ENCODE data around the gene MPND.
A peak's percentile ranks its signal among the peaks of the same experiment; 100 is the strongest.

Gene MPND

DNA sequence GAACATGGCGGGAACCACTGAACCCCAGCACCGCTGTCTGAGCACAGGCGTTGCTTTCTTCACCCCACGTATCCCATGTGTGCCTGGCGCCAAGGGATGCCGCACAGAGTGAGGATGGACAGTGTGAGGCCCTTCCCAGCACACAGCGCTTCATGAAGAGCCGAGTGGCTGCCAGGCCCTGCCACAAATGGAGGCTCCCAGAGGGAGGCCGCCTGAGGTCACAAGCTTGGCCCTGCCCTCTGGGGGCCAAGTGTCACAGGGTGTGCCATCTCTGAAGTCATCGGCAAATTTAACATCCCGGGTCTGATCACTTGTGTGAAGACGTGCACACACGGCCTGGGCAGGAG lies 24.4 kb downstream of the MPND start:
- peak; percentile 4 for DNase-seq

DNA sequence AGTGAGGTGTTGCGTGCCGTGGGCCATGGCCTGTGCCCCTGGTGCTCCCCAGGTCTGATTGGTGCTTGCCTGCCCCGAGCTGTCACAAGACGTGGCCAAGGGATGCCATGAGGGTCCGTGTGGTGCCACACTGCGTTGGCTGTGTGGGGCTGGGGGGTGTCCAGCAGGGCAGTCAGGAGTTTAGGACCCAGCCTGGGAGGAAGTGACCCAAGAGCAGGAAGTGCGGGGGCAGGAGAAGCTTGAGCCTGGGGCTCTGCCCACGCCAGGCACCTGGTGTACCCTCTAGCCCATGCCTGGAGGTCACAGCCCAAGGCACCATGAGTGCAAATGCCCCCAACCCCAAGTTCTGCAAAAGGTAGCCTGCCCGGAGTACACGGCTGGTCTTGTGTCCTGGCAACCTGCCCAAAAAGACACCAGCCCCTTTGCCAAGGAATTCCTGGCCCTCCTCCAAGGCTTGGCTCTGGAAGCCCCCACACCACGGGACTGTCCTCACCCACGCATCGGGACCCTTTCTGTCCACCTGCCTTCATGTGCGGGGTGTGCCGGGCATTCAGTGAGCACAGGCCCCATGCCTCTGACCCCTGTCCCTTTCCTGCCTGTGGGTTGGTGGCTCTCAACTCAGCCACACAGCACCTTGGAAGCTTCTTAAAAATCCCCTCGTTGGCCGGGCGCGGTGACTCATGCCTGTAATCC lies 24.9 kb downstream of the MPND start:
- DNase-seq, result peak; percentile 47

DNA sequence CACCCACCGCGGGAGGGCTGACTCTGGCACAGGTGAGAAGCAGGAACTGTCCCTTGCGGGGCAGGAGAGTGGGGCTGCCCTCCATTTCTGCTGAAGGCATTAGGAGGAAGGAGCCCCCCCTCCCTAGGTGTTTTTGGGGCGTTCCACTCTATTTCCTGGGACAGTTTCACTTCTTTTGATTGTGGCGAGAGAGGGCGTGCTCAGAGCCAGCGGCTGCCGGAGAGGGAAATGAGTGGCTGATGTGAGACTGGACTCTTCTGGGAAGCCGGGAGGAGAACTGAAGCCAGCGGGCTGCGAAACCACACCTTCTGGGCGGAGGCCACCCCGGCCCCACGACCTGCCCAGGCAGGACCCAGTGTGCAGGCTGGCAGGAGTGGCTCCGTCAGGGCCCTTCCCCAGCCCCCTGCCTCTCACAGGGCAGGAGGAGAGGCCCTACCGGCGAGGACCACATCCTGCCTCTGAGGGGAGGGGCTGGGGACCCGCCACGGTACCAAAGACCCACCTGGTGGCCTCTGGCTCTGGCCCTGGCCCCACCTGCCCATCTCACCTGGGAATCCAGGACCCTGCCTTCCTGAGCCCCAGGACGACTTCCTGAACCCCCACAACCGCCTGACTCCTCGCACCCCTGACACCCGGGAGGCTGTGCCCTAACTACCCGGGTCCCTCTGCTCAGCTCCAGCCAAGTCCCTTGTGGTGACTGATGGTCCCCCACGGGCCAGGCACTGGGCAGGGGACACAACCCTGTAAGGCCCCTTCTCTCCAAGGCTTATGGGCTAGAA lies 25.9 kb downstream of the MPND start:
- peak; percentile 2 for DNase-seq

DNA sequence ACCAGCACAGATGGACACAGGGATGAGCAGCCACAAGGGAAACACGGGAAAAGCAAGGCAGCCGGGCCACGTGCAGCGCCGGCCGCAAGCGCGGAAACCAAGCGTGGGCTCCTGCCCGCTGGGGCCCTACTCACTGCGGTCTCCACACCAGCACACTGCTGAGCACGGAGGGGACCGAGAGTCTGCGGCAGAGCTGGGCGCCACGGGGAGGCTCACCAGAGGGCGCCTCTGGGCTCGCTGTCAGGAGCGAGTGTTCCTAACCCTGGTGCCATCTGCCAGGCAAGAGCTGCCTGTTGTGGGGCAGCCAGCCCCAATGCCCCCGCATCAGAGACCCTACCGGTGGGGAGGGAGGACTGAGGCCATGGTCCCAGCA lies 26.5 kb downstream of the MPND start:
- DNase-seq, result peak; percentile 29

DNA sequence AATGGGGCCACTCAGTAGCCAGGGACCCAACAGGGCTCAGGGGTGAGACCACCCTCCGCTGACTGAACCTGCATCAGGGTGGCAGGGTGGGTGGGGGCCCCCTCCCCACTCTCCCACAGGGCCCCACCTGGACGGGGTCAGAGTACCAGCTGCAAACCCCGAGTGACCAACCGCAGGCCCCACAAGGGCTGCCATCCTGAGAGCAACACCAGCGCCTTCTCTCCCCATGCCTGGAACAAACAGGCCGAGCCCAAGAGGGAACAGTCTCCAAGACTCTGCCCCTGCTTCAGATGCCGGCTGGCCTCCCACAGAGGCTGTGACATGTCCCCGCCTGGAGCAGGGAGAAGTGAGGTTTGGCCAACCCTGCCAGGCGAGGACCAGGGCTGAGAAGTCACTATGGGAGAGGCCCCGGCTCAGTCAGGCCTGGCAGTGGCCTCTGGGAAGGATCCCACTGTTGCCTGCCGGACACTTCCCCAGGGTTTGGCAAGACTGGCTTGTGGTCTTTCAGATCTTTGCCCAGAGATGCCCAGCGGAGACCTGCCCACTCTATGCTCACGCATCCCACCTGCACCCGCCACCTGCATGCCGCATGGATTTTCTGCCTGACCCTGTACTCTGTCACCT lies 27.2 kb downstream of the MPND start:
- DNase-seq, result no peak

DNA sequence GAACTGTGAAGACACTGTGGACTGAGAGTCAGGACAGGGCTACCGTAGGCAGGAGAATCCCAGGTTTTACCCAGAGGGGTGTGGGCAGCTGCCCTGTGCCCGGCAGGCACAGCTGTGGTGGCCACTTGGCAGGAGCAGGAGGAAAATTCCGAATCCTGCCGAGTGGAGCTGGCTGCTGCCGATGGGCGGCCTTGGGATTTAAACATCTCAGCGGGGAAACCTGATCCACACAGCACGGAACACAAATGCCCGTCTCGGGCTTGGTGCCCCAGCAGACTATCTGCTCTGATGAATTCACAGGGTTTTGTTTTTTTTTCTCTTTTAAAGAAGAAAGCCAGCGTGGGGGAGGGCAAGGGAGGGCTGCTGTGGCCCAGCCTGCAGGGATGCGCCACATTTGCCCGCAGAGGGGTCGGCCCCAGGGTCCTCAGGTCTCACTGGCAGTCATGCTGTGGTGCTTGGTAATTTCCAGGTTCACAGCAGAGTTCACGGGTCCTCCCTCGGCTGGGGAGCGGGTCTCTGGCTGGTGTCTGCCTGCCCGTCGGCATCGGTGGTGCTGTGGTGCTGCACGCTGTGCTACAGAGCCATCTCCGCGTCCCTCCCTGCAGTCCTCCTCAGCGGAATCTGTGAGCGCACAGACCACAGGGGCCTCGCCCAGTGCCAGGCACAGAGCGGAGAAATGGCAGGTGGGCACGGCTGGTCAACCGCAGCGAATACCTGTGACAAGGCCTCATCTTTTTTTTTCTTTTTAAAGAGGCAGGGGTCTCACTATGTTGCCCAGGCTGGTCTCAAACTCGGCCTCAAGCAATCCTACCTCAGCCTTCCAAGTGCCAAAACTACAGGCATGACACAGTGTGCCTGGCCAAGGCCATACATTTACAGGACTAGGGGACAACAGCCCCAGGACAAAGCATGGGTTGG lies 28.1 kb downstream of the MPND start:
- DNase-seq, result peak; percentile 15

DNA sequence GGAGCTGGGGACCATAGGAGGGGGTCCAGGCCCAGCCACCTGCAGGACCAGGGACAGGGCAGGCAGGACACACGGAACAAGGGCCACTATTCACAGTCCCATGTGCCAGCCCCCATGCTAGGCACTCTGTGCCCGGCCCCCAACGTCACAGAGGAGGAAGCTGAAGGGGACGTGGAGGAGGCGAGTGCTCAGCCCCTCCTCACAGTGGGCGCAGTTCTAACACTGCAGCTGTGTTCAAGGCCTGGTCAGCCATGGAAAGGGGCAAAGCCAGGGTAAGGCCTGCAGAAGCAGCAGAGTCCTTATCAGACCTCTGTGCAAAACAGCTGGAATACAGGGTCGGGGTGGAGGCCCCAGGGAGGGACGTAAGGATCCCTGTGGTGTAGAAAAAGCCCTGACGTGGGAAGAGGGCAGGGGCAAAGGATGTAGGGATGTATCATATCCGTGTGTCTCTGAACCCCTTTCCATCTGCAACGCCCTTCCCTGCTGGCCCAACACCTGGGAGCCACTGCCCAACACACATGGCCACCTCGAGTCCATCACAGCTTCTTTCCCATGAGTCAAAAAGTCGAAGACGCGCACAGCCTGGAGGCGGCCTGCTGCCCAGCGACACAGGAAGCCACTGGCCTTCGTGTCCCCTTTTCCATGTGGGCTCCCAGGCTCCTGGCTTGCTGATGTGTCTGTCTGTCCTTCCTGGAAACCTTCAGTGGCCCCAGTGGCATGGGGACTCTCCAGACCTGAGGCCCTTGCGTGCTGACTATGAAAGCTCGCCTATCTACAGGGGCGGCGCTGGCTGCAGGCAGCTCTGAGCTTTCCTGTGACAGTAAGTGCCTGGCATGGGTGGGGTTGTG lies 29.0 kb downstream of the MPND start:
- DNase-seq, result no peak

DNA sequence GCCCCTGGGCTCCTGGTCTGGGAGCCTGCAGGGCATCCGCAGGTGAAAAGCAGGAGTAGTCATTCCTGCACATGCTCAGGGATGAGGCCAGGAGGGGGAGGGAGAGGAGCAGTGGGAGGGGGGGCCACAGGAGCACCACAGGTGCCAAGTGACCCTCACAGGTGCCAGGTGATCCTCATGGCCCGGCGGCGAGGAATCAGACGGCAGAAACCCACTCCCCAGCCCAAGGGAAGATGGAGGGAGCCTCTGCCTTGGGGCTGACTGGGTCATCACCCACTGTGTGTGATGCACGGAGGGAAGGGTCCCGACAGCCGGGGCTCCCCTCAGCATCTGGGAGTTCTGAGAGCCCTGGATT lies 29.6 kb downstream of the MPND start:
- DNase-seq, result no peak

DNA sequence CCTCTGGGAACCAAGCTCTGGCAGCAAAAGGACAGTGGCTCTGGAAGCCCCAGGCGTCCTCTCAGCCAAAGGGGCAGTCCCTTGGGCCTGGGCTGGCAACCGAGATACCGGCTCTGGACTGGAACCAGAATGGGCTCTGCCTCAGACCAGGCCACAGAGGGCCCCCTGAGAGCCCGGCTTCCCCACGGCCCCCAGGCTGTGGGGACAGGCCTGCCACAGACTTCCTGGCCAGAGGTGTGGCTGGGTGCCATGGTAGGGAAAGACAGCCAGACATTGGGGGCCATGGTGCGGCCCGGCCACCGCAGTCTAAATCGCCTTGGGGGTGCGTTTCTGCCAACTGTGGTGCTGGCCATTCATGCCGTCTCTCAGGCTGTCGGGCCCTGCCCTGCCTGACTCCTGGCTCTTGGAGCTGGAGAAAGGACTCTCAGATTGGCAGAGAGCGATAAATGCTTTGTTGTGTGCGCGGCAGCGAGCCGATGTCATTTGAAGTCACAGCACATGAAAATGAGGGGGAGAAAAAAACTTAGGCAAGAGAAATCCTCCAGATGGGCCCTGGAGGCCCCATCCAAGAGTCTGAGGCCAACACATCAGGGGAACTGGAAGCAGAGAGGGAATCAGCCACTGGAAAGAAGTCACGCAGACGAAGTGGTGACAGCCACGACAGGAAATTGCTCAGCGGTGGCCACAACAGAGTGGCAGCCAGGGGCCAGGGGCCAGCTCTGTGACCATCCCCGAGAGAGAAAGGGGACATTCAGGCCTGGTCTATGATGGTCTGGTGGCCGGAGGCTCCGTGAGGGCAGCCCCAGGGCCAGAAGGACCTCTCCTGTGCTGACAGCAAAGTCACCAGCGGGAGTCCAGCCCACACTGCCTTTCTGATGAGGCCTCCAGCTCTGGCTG lies 30.5 kb downstream of the MPND start:
- DNase-seq, result peak; percentile 44

DNA sequence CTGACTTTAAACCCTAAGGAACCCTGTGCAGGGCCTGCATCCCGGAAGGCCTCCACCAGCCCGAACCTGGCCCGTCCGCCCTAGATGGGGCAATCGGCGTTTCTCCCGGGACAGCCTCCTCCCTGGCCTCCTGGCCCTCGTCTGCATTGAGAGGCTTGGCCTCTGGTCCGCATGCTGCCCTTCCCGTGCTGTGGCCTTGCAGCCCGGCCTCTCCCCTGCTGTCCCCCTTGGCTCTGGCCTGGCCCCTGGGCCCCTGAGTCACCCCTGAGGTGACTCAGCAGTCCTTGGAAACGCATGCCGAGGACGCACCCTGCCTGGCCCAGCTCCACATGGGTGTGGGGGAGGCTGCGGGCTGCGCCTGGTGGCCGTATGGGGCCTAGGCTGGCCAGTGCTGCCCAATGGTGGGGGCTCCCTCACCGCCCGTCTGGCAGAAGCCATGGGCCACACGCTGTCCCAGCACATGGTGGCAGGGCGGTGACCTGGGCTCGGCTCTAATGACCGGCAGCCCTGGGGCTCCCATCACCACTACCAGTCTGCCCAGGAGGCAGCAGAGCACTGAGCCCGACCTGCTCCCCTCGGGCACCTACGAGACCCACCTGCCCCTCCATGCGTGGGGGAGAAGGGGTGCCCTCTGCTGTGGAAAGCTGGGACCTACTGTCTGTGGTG lies 31.3 kb downstream of the MPND start:
- DNase-seq, result peak; percentile 21

DNA sequence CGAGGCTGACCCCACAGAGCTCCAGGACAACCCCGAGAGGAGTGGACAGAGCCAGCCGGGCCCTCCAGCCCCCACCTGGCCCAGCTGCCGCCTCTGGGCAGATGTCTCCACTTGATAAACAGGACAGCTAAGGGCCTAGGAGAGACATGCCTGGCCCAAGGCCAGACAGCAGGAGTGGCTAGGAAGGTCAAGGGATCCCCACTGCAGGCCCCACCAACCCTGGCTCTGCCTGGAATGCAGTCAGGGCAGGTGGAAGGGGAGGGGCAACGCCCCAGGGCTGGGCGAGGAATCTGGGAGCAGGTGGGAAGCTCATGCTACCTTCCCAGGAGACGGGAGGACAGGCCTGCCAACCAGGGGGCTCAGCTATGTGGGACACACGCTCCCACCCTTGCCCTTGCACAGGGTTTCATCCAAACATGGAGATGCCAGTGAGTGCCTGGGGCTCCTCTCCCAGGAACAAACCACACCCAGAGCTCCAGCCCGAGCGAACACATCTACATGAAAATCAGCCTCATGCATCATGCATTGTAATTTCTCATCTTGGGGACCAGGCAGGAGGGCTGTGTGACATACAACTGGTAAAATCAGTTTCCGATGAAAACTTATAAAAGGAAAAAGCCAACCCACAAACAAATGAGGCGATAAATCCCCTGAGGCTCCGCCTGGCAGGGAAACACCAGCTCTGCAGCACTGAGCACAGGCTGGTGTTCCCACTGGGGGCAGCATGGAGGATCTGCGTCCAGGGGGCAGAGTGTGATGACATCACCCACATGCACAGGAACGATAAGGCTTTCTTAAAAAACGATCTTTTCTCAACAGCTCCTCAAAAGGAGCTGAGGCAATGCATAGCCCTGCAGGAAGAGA lies 32.0 kb downstream of the MPND start:
- peak; percentile 80 for DNase-seq

DNA sequence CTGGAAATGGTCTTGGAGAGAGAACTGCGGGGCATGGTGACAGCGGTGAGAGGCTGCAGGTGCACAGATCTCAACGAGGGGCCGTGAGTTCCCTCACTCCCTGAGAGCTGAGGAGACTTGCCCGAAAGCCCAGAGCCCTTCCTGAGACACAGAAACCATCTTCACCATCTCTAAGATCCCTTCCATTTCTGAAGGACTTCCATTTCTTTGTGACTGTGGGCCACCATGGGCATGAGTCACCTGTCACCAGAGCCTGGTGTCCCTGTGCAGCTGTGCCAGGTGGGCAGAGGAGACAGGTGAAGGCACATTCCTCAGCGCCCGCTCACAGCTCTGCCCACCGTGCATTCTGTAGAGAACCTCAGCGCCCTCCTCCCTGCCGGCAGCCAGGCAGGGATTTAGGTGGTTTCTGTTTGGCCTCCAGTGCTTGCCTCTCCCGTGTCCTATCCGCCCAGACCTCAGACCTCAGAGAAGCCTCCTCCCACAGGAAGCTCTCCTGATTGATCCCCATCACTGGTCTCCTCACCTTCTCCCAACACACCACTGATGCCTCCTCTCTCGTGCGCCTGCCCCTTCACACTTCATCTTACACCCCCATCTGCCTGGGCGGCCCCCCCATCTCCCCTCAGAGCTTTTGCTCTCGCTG lies 32.8 kb downstream of the MPND start:
- no peak for DNase-seq

DNA sequence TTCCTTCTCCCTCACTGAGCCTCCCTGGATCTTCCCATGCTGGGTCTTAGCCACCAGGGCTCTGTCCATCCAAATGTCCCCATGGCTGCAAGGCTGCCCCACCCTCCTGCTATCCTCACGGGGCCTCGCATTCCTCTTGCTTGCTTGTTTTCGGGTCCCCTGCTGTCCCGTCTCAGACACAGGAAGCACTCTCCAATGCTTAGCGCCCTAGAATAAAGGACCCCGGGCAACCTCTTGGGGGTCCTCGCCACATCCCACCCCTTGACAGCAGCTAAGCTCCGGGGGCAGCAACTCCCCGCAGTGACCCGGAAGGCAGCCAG lies 33.3 kb downstream of the MPND start:
- peak; percentile 1 for DNase-seq

DNA sequence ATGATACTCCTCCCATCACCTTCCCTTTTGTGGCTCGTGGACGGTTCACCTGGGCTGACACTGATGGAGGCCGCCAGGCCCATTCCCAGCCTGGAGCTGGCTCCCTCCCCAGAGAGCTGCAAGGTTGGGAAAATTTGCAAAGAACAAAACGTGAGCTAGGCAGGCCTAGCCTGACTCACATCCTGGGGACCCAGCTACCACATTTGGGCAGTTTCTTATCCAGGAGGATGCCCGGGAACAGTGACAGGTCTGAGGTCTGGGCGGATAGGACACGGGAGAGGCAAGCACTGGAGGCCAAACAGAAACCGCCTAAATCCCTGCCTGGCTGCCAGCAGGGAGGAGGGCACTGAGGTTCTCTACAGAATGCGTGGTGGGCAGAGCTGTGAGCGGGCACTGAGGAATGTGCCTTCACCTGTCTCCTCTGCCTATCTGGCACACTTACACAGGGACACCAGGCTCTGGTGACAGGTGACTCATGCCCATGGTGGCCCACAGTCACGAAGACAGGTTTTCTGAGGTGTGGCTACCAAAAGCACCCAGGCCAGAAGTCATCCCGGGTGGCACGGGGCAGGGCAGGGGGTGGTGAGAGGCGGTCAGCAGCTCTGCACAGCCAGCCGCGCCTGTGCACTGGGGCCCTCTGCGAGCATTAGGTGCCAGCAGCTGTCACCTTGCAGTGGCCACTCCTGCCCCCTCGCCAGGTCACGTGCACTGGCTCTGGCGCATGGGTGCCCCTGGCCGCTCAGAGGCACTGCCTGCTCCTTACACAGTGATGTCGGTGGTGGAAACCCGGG lies 33.8 kb downstream of the MPND start:
- no peak for DNase-seq

DNA sequence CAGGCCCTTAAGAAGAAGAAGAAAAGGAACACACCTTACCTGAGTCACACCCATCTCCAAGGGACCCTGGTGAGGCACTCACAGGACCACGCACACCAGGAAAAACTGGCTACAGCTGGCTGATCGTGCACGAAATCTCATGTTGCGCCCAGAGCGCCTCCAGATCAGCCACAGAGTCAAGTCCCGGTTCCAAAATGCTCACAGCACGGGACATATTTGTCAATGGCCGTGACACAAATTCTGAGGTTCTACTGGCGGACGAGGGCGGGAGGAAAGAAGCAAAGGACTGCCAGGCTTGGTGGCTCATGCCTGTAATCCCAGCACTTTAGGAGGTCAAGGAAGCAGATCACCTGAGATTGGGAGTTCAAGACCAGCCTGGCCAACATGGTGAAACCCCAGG lies 35.5 kb downstream of the MPND start:
- DNase-seq, result no peak

DNA sequence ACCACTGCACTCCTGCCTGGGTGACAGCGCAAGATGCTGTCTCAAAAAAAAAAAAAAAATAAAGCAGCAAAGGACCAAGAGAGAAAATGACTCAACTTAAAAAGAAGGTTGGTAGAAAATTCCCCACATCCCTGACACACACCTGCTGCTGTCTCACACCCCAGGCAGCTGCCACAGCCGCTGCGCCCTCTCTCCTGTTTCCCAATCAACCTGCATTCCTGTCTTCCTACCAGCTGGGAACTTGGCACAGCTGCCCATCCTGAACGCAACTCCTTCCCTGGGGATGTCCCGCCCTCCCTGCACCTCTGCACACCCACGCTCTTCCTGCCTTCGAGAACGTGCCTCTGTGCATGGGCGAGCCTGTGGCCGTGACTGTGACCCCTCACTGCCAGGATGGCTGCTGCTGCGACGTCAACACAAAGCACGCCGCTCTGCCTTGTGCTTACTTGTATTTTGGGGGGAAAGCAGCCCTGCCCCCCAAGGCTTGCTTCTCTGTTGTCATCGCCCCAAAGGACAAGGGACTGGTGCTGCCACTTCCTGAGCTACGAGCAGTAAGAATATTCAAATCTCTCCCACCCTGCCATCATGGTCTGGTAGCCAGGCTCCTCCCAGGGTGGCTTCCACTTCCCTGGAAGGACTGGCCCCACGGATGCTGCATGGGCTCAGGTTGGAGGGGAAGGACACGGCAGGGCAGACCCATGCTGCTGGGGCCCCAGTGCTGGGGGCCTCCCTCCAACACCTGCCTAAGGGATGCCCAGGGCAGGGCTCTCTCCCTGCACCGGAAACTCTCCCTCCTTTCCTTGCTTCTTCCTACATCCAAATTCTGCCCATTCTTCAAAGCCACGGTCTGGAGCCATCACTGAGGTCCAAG lies 36.3 kb downstream of the MPND start:
- DNase-seq, result peak; percentile 26

DNA sequence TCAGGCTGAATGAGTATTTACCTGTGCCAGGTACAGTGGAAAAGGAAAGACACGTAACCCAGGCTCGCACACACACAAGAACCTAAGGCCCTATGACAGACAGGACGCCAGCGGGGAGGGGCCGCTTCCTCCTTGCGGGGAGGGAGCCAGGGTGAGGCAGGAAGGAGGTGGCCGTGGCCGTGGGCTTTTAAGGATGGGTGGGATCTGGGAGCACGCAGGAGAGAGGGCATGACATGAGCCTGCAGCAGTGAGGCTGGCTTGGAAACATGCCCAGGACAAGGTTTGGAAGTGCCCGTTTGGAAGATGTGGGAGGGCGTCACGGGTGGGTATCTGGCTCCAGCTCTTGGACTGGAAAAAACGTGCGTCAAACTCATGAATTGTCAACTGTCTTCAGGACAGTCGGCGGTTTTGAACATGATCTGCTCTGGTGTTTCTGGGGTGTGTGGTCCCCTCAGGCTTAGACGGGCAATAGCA lies 36.9 kb downstream of the MPND start:
- DNase-seq, result peak; percentile 31
